ENCODE results near the gene NAA20.

Gene NAA20

GRCh38 chr20:20079102-20079784 lies 62.1 kb downstream of the NAA20 start:
- no peak for DNase-seq

Data from inflammatory macrophage treated with lipopolysaccharide for 4 hours (primary cell).